ENCODE measurements around the gene ANKRD62.
"Not testable (repeated sequence)": the region's sequence is repeated elsewhere in the genome, so short reads cannot be mapped to it uniquely, and the experiment has no call there.

Gene ANKRD62

DNA sequence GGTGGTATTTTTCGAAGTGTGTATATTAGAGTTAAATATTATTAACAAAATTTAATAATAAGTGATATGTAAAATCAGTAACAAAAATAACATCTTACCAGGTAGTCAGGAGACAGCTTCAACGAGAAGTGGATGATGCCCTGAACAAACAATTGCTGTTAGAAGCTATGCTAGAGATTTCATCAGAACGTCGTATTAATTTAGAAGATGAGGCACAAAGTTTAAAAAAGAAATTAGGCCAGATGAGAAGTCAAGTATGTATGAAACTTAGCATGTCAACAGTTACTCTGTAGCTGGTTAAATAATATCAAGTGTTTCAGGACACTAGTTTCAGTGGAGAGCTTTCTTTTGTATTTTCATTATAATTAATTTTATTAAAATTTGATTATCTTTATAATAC is 34.0 kb downstream of the ANKRD62 start:
- not testable (repeated sequence) for DNase-seq; H3K4me1 ChIP-seq (ENCODE audit: control insufficient read depth, insufficient read depth, low read length, poor library complexity, severe bottlenecking); H3K36me3 ChIP-seq (ENCODE audit: control insufficient read depth, insufficient read depth, low read length); H3K9me3 ChIP-seq (ENCODE audit: control insufficient read depth, low read length); H3K27ac ChIP-seq (ENCODE audit: insufficient read depth, low read length, poor library complexity, severe bottlenecking); H3K27me3 ChIP-seq (replicated peaks; ENCODE audit: control insufficient read depth, insufficient read depth, low read length, poor library complexity, severe bottlenecking); H3K4me3 ChIP-seq (ENCODE audit: insufficient read depth, low read depth, low read length, poor library complexity, severe bottlenecking)

DNA sequence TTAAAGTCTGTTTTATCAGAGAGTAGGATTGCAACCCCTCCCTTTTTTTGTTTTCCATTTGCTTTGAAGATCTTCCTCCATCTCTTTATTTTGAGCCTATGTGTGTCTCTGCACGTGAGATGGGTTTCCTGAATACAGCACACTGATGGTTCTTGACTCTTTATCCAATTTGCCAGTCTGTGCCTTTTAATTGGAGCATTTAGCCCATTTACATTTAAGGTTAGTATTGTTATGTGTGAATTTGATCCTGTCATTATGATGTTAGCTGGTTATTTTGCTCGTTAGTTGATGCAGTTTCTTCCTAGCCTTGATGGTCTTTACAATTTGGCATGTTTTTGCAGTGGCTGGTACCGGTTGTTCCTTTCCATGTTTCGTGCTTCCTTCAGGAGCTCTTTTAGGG is 45.2 kb downstream of the ANKRD62 start:
- H3K4me3 ChIP-seq (ENCODE audit: insufficient read depth, low read depth, low read length, poor library complexity, severe bottlenecking); H3K4me1 ChIP-seq (ENCODE audit: control insufficient read depth, insufficient read depth, low read length, poor library complexity, severe bottlenecking): not testable (repeated sequence)

DNA sequence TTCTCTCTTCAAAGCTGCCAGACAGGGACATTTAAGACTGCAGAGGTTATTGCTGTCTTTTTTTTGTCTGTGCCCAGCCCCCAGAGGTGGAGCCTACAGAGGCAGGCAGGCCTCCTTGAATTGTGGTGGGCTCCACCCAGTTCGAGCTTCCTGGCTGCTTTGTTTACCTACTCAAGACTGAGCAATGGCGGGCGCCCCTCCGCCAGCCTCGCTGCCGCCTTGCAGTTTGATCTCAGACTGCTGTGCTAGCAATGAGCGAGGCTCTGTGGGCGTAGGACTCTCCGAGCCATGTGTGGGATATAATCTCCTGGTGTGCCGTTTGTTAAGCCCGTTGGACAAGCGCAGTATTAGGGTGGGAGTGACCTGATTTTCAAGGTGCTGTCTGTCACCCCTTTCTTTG is 47.2 kb downstream of the ANKRD62 start:
- H3K4me1 ChIP-seq (ENCODE audit: control insufficient read depth, insufficient read depth, low read length, poor library complexity, severe bottlenecking); H3K27me3 ChIP-seq (replicated peaks; ENCODE audit: control insufficient read depth, insufficient read depth, low read length, poor library complexity, severe bottlenecking); H3K36me3 ChIP-seq (ENCODE audit: control insufficient read depth, insufficient read depth, low read length); H3K4me3 ChIP-seq (ENCODE audit: insufficient read depth, low read depth, low read length, poor library complexity, severe bottlenecking); DNase-seq; H3K9me3 ChIP-seq (ENCODE audit: control insufficient read depth, low read length); H3K27ac ChIP-seq (ENCODE audit: insufficient read depth, low read length, poor library complexity, severe bottlenecking): not testable (repeated sequence)

More for the DNA sequence above, 45.2 kb downstream of the ANKRD62 start:
- not testable (repeated sequence) for H3K27ac ChIP-seq (ENCODE audit: insufficient read depth, low read length, poor library complexity, severe bottlenecking); H3K9me3 ChIP-seq (ENCODE audit: control insufficient read depth, low read length); DNase-seq; H3K27me3 ChIP-seq (replicated peaks; ENCODE audit: control insufficient read depth, insufficient read depth, low read length, poor library complexity, severe bottlenecking); H3K36me3 ChIP-seq (ENCODE audit: control insufficient read depth, insufficient read depth, low read length)

DNA sequence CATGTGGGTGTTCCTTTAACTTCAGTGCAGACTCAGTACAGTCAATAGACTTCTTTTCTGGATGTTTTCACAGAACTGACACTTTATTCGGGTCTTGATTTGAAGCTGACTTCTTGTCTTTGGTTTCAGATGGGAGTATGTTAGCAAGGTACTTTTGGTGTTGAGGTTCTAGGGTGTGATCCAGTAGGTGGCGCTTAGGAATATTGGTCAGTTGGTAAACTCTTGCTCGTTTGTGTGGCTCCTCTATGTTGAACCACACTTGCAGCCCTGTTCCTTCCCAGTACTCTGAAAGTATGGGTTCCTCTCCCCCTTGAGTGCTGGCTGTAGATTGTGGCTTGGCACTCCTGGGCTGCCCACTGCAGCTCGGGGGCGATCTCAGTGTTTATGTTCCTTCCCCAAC is 48.1 kb downstream of the ANKRD62 start:
- not testable (repeated sequence) for H3K36me3 ChIP-seq (ENCODE audit: control insufficient read depth, insufficient read depth, low read length); H3K27ac ChIP-seq (ENCODE audit: insufficient read depth, low read length, poor library complexity, severe bottlenecking); H3K27me3 ChIP-seq (replicated peaks; ENCODE audit: control insufficient read depth, insufficient read depth, low read length, poor library complexity, severe bottlenecking); H3K4me1 ChIP-seq (ENCODE audit: control insufficient read depth, insufficient read depth, low read length, poor library complexity, severe bottlenecking); DNase-seq; H3K4me3 ChIP-seq (ENCODE audit: insufficient read depth, low read depth, low read length, poor library complexity, severe bottlenecking); H3K9me3 ChIP-seq (ENCODE audit: control insufficient read depth, low read length)

DNA sequence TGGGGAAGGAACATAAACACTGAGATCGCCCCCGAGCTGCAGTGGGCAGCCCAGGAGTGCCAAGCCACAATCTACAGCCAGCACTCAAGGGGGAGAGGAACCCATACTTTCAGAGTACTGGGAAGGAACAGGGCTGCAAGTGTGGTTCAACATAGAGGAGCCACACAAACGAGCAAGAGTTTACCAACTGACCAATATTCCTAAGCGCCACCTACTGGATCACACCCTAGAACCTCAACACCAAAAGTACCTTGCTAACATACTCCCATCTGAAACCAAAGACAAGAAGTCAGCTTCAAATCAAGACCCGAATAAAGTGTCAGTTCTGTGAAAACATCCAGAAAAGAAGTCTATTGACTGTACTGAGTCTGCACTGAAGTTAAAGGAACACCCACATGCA is 55.8 kb downstream of the ANKRD62 start:
- H3K27me3 ChIP-seq (replicated peaks; ENCODE audit: control insufficient read depth, insufficient read depth, low read length, poor library complexity, severe bottlenecking); H3K4me3 ChIP-seq (ENCODE audit: insufficient read depth, low read depth, low read length, poor library complexity, severe bottlenecking); H3K27ac ChIP-seq (ENCODE audit: insufficient read depth, low read length, poor library complexity, severe bottlenecking); H3K36me3 ChIP-seq (ENCODE audit: control insufficient read depth, insufficient read depth, low read length); DNase-seq; H3K9me3 ChIP-seq (ENCODE audit: control insufficient read depth, low read length); H3K4me1 ChIP-seq (ENCODE audit: control insufficient read depth, insufficient read depth, low read length, poor library complexity, severe bottlenecking): not testable (repeated sequence)

DNA sequence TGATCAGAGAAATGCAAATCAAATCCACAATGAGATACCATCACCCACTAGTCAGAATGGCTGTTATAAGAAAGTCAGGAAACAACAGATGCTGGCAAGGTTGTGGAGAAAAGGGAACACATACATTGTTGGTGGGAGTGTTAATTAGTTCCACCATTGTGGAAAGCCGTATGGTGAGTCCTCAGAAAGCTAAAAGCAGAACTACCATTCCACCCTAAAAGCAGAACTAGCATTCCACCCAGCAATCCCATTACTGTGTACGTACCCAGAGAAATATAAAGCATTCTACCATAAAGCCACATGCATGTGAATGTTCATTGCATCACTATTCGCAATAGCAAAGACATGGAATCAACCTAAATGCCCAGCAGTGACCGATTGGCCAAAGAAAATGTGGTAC is 60.7 kb downstream of the ANKRD62 start:
- H3K27me3 ChIP-seq (replicated peaks; ENCODE audit: control insufficient read depth, insufficient read depth, low read length, poor library complexity, severe bottlenecking), result no peaks in the 10 kb centered on the region
- no peak overlapping the region for H3K27ac ChIP-seq (ENCODE audit: insufficient read depth, low read length, poor library complexity, severe bottlenecking)
- no peaks in the 10 kb centered on the region for H3K4me1 ChIP-seq (ENCODE audit: control insufficient read depth, insufficient read depth, low read length, poor library complexity, severe bottlenecking)

DNA sequence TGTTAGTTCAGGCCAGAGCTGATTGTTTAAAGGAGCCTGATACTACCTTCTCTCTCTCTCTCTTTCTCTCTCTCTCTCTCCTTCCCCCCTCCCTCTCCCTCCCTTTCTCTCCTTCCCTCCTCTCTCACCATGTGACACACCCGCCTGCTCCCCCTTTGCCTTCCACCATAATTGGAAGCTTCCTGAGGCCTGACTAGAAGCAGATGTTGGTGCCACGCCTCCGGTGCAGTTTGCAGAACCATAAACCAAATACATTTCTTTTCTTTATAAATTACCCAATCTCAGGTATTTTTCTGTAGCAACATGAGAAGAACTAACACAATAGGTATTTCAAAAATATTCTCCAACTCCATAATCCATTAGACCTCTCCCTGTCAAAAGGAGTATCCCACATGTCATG is 62.4 kb downstream of the ANKRD62 start:
- Histone ChIP-seq H3K4me1 (ENCODE audit: control insufficient read depth, insufficient read depth, low read length, poor library complexity, severe bottlenecking) (no peaks in the 10 kb centered on the region), H3K36me3 (ENCODE audit: control insufficient read depth, insufficient read depth, low read length) (no peaks in the 10 kb centered on the region), H3K9me3 (ENCODE audit: control insufficient read depth, low read length) (no peaks in the 10 kb centered on the region), H3K4me3 (ENCODE audit: insufficient read depth, low read depth, low read length, poor library complexity, severe bottlenecking) (no peak overlapping the region), H3K27ac (ENCODE audit: insufficient read depth, low read length, poor library complexity, severe bottlenecking) (no peak overlapping the region), H3K27me3 (replicated peaks; ENCODE audit: control insufficient read depth, insufficient read depth, low read length, poor library complexity, severe bottlenecking) (no peaks in the 10 kb centered on the region)
- no peak for DNase-seq

More for the DNA sequence above, 60.7 kb downstream of the ANKRD62 start:
- Histone ChIP-seq H3K4me3 (ENCODE audit: insufficient read depth, low read depth, low read length, poor library complexity, severe bottlenecking) (no peak overlapping the region), H3K9me3 (ENCODE audit: control insufficient read depth, low read length) (no peaks in the 10 kb centered on the region), H3K36me3 (ENCODE audit: control insufficient read depth, insufficient read depth, low read length) (no peaks in the 10 kb centered on the region)
- DNase-seq, result no peak

DNA sequence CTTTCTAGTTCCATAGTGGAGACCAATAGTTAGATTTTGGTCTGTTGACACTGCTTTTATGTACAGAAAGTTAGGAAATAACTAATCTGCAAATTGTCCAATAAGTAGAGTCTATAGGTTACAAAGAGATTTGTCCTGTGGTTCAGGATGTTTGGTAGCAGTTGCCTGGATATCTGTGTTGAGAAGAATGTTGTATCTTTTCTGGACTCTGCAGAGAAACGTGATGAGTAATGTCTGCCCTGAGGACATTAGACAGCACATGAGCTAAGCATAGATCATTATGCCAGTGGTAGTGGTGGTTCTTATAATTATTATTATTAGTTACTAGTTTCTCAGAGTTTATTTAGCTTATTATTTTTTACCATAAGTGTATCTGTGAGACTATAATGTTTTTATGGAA is 65.8 kb downstream of the ANKRD62 start:
- Histone ChIP-seq H3K4me1 (ENCODE audit: control insufficient read depth, insufficient read depth, low read length, poor library complexity, severe bottlenecking) (no peaks in the 10 kb centered on the region), H3K27me3 (replicated peaks; ENCODE audit: control insufficient read depth, insufficient read depth, low read length, poor library complexity, severe bottlenecking) (no peaks in the 10 kb centered on the region), H3K9me3 (ENCODE audit: control insufficient read depth, low read length) (no peaks in the 10 kb centered on the region), H3K27ac (ENCODE audit: insufficient read depth, low read length, poor library complexity, severe bottlenecking) (no peak overlapping the region), H3K4me3 (ENCODE audit: insufficient read depth, low read depth, low read length, poor library complexity, severe bottlenecking) (no peak overlapping the region), H3K36me3 (ENCODE audit: control insufficient read depth, insufficient read depth, low read length) (no peaks in the 10 kb centered on the region)
- DNase-seq, result no peak

DNA sequence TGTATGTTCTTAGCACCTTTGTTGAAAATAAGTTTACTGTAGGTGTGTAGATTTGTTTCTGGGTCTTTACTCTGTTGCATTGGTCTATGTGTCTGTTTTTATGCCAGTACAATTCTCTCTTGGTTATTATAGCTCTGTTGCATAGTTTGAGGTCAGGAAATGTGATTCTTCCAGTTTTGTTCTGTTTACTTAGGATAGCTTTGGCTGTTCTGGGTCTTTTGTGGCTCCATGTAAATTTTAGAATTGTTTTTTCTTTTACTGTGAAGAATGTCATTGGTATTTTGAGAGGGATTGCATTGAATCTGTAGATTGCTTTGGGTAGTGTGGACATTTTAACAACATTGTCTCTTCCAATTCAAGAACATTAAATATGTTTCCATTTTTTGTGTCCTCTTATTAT is 69.1 kb downstream of the ANKRD62 start:
- no peak overlapping the region for H3K4me3 ChIP-seq (ENCODE audit: insufficient read depth, low read depth, low read length, poor library complexity, severe bottlenecking)
- H3K36me3 ChIP-seq (ENCODE audit: control insufficient read depth, insufficient read depth, low read length), result no peaks in the 10 kb centered on the region
- no peak overlapping the region for H3K27ac ChIP-seq (ENCODE audit: insufficient read depth, low read length, poor library complexity, severe bottlenecking)
- H3K9me3 ChIP-seq (ENCODE audit: control insufficient read depth, low read length), result no peaks in the 10 kb centered on the region
- no peaks in the 10 kb centered on the region for H3K27me3 ChIP-seq (replicated peaks; ENCODE audit: control insufficient read depth, insufficient read depth, low read length, poor library complexity, severe bottlenecking)
- no peaks in the 10 kb centered on the region for H3K4me1 ChIP-seq (ENCODE audit: control insufficient read depth, insufficient read depth, low read length, poor library complexity, severe bottlenecking)
- DNase-seq, result no peak

DNA sequence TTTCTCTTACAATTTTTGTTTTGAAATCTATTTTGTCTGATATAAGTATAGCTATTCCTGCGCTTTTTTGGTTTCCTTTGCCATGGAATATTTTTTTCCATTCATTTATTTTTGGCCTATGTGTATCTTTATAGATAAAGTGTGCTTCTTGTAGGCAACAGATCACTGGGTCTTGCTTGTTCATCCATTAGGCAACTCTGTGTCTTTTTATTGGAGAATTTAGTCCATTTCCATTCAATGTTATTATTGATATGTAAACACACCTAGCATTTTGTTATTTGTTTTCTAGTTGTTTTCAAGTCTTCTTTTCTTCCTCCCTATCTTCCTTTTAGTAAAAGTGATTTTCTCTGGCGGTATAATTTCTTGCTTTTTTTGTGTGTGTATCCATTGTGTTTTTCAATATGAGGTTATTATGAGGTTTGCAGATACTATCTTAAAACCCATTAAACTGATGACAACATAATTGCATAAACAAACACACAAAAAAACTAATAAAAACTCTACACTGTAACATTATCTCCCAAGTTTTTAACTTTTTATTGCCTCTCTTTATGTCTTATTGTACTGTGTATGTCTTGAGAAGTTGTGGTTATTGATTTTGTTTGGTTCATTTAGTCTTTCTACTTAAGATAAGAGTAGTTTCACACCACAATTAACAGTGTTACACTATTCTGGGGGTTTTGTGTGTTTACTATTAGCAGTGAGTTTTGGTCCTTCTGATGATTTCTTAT is 71.6 kb downstream of the ANKRD62 start:
- Histone ChIP-seq H3K27ac (ENCODE audit: insufficient read depth, low read length, poor library complexity, severe bottlenecking) (no peak overlapping the region), H3K36me3 (ENCODE audit: control insufficient read depth, insufficient read depth, low read length) (no peaks in the 10 kb centered on the region), H3K4me3 (ENCODE audit: insufficient read depth, low read depth, low read length, poor library complexity, severe bottlenecking) (no peak overlapping the region), H3K27me3 (replicated peaks; ENCODE audit: control insufficient read depth, insufficient read depth, low read length, poor library complexity, severe bottlenecking) (no peaks in the 10 kb centered on the region), H3K4me1 (ENCODE audit: control insufficient read depth, insufficient read depth, low read length, poor library complexity, severe bottlenecking) (no peaks in the 10 kb centered on the region), H3K9me3 (ENCODE audit: control insufficient read depth, low read length) (no peaks in the 10 kb centered on the region)
- DNase-seq, result no peak

Measured in effector memory CD4-positive, alpha-beta T cell (primary cell).